Body of pancreas (tissue), 4 donors: Measurements from ENCODE around the gene CBFA2T3. TPM values are rescaled to one million over a fixed set of nuclear protein-coding genes. Genes with fewer than 3 reads are reported as not detected.

Experiments used
- ATAC-seq: fragments of 150-250 bp; one replicate; pipeline ENCODE4 v1.9.1; 2016
- DNase-seq, 4 donors: peaks; one replicate each; pipeline ENCODE4 v3.0.0-alpha.2; 2019
- H3K27ac ChIP-seq, 4 donors: fragments of 200-600 bp; sonication (generic); 1 replicate in 3 of 4; 2 replicates in 1 of 4; pipeline versions ENCODE4 v1.5.1 to v1.6.1; 2016 to 2019; ENCODE audit warnings: mild to moderate bottlenecking in 1 of 4, mixed read lengths in 1 of 4, moderate library complexity in 1 of 4
- H3K27me3 ChIP-seq, 2 donors: fragments of 200-600 bp; sonication (generic); one replicate each; pipeline ENCODE4 v1.6.0; 2016; ENCODE audit warnings: mild to moderate bottlenecking in 1 of 2
- H3K36me3 ChIP-seq, 2 donors: fragments of 200-600 bp; sonication (generic); replicated peaks in 1 of 2; 2 replicates each; pipeline ENCODE4 v1.5.1; 2016; ENCODE audit warnings: low read depth in 2 of 2; ENCODE audit not compliant: insufficient read depth in 1 of 2
- H3K4me1 ChIP-seq: fragments of 200-600 bp; sonication (generic); one replicate; pipeline ENCODE4 v1.6.0; 2016
- H3K4me3 ChIP-seq, 2 donors: fragments of 200-600 bp; sonication (generic); 1 replicate in 1 of 2; 2 replicates in 1 of 2; pipeline ENCODE4 v1.5.1; 2016 to 2019
- H3K9me3 ChIP-seq, 3 donors: fragments of 200-600 bp; sonication (generic); 1 replicate in 2 of 3; 2 replicates in 1 of 3; pipeline ENCODE4 v1.5.1; 2016
- POLR2A ChIP-seq, 3 donors: fragments of 450-650 bp; IDR thresholded peaks; one replicate each; pipeline ENCODE4 v1.6.1; 2016; ENCODE audit warnings: antibody characterized with exemption in 3 of 3, mild to moderate bottlenecking in 2 of 3
- WGBS, 2 donors: methylation state at CpG; one replicate each; pipeline ENCODE4 v1.1.5; 2017; 5-methylcytosine and 5-hydroxymethylcytosine counted together
- intact Hi-C: fragments of 100-400 bp; cut with DNase I; formaldehyde crosslinking; loops from one replicate; pipeline ENCODE4 v1.15.1; 2023
- total RNA-seq, 2 donors: library from RNA; depleted of rRNA; stranded (reverse); fragments of >200 nt; gene quantifications; one replicate each; pipeline ENCODE4 v1.1.0, GENCODE V29; 2016
- TF ChIP-seq, protein P1 (sequence below), 7 experiments: fragments of 450-650 bp in 4 of 7; fragments of 200-600 bp in 3 of 7; sonication (generic) in 3 of 7; IDR thresholded peaks; one replicate each; pipeline ENCODE4 v1.5.1; 2016 to 2019; ENCODE audit warnings: antibody characterized with exemption in 7 of 7

The CBFA2T3 gene
- total RNA-seq, 2 donors from 2014 or later = 7.8 to 16.2 TPM

DNA sequence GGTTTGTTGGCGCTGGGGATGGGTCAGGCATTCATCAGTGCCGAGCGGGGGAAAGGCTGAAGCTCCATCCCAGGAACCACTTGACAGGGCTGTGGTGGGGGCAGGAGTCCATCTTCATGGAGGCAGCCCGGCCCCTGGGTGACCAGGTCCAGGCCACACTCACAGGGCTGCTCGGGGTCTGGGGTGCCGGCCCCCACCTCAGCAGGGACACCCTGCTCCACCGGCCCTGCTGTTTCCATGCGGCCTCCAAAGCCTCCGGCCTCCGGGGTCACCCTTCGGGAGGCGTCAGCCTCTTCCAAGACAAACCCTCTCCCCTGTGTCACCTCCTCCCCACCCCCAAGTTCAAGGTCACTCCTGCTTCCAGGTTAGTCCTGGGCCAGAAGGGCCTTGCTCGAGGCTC is 142.3 kb downstream of the CBFA2T3 start:
- Histone ChIP-seq H3K27ac (no peak overlapping the region), H3K4me3 (no peak overlapping the region), H3K9me3 (no peaks in the 10 kb centered on the region), H3K4me1 (no peaks in the 10 kb centered on the region), H3K36me3 (no peaks in the 10 kb centered on the region), H3K27me3 (no peaks in the 10 kb centered on the region)
- 94% methylated on average over 12 of the region's 13 CpGs; no CpG with 5 or more reads in 1 of the 2 donors for WGBS, 2 donors
- intact Hi-C loops = no loop called here
- ATAC-seq (no peak), DNase-seq (no peak)
- TF ChIP-seq POLR2A (IDR thresholded peaks at IDR 0.05) = no peak
- TF ChIP-seq, protein P1, sequence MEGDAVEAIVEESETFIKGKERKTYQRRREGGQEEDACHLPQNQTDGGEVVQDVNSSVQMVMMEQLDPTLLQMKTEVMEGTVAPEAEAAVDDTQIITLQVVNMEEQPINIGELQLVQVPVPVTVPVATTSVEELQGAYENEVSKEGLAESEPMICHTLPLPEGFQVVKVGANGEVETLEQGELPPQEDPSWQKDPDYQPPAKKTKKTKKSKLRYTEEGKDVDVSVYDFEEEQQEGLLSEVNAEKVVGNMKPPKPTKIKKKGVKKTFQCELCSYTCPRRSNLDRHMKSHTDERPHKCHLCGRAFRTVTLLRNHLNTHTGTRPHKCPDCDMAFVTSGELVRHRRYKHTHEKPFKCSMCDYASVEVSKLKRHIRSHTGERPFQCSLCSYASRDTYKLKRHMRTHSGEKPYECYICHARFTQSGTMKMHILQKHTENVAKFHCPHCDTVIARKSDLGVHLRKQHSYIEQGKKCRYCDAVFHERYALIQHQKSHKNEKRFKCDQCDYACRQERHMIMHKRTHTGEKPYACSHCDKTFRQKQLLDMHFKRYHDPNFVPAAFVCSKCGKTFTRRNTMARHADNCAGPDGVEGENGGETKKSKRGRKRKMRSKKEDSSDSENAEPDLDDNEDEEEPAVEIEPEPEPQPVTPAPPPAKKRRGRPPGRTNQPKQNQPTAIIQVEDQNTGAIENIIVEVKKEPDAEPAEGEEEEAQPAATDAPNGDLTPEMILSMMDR (IDR thresholded peaks at IDR 0.05) = no peak

DNA sequence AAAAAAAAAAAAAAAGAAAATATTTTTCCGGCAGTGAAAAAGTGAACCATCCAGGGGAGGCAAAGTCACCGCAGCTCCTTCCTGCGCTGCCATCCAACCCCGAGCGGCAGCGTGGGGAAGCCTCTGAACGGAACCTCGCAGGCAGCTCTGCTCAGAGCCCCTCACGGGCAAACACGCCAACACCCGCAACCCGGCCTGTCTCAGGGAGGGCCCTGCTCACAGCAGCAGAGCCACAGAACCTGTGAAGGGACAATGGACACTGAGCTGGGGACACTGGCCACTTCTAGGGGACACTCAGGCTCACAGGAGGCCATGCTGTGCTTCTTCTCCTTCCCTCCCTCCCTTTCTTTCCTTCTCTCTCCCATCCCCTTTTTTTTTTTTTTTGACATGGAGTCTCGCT is 143.9 kb downstream of the CBFA2T3 start:
- ATAC-seq (no peak), DNase-seq (no peak)
- Histone ChIP-seq H3K27ac (no peak overlapping the region), H3K4me3 (no peak overlapping the region), H3K4me1 (no peaks in the 10 kb centered on the region), H3K9me3 (no peaks in the 10 kb centered on the region), H3K27me3 (no peaks in the 10 kb centered on the region), H3K36me3 (no peaks in the 10 kb centered on the region)
- WGBS, 2 donors = 89 to 91% methylated on average over 13 of the region's 13 CpGs
- intact Hi-C loops = no loop called here
- TF ChIP-seq POLR2A (IDR thresholded peaks at IDR 0.05) = no peak
- TF ChIP-seq, protein P1 (IDR thresholded peaks at IDR 0.05) = no peak

DNA sequence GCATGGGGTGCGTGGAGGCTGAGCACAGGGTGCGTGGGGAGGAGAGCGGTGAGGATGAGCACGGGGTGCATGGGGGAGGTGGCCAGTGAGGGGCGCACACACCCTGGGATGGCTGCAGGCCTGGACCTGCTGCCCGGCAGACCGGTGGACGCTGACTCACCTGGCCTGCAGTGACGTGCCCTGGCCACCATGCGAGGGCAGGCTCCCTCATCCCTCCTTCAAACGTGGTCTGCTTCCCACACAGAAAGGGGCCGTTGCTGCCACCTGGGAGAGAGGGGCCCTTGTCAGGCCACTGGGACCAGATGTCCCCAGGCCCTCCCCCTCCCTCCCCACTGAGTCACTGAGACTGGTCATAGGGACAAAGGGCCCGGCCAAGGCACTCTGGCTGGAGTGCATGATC is 145.2 kb downstream of the CBFA2T3 start:
- ATAC-seq (no peak), DNase-seq (no peak)
- no peaks in the 10 kb centered on the region for H3K9me3 ChIP-seq
- no peak overlapping the region for H3K4me3 ChIP-seq
- H3K27me3 ChIP-seq = no peaks in the 10 kb centered on the region
- H3K4me1 ChIP-seq = no peaks in the 10 kb centered on the region
- TF ChIP-seq, protein P1 (IDR thresholded peaks at IDR 0.05) = no peak
- no peak for TF ChIP-seq POLR2A (IDR thresholded peaks at IDR 0.05)
- 60 to 80% methylated on average over 7 to 13 of the region's 13 CpGs for WGBS, 2 donors
- intact Hi-C loops = no loop called here
- H3K36me3 ChIP-seq = no peaks in the 10 kb centered on the region
- H3K27ac ChIP-seq = no peak overlapping the region

DNA sequence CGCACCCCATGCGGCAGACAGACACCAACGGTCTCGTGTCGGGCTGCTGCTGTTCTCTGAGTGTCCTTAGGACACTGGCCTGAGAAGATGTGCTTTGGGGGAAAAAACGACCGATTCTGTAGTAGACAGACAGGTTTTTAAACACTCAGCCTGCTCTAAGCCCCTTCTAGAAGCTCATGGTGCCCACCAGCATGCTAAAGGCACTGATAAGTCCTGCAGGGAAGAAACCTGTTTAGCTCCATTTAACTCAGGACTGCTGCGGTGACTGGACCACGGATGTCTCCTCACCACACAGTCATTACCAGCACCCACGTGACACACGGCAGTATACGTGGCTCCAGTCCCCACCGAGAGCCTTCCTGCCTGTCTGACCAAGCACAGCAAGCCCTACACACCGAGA is 146.2 kb downstream of the CBFA2T3 start:
- H3K4me3 ChIP-seq = no peak overlapping the region
- no peak overlapping the region for H3K27ac ChIP-seq
- WGBS, 2 donors = 82 to 94% methylated on average over 9 to 14 of the region's 14 CpGs
- ATAC-seq = no peak
- intact Hi-C loops = no loop called here
- H3K36me3 ChIP-seq = no peaks in the 10 kb centered on the region
- no peaks in the 10 kb centered on the region for H3K4me1 ChIP-seq
- TF ChIP-seq, protein P1 (IDR thresholded peaks at IDR 0.05) = no peak
- no peak for TF ChIP-seq POLR2A (IDR thresholded peaks at IDR 0.05)
- no peaks in the 10 kb centered on the region for H3K9me3 ChIP-seq
- no peaks in the 10 kb centered on the region for H3K27me3 ChIP-seq
- no peak for DNase-seq

DNA sequence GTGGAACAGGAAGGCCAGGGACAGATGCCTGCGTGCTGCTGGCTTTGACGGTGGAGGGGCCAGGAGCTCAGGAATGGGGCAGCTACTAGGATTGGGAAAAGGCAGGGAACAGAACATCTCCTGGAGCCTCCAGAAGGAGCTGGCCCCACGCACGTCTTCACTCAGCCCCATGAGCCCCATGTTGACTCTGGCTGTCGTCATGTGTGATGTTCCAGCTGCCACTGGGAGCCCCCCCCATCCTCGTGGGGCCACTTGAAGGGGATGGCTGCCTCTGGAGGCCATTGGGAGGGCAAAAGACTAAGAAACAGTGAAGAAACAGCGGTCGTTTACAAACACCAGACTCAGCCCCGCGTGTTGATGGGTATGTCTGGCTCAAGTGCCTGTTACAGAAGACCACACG is 146.7 kb downstream of the CBFA2T3 start:
- no peaks in the 10 kb centered on the region for H3K27me3 ChIP-seq
- TF ChIP-seq, protein P1 (IDR thresholded peaks at IDR 0.05) = no peak
- no peak for TF ChIP-seq POLR2A (IDR thresholded peaks at IDR 0.05)
- H3K4me1 ChIP-seq = no peaks in the 10 kb centered on the region
- ATAC-seq (peak; percentile 31), DNase-seq (no peak)
- no peak overlapping the region for H3K27ac ChIP-seq
- intact Hi-C loops = no loop called here
- no peaks in the 10 kb centered on the region for H3K36me3 ChIP-seq
- H3K9me3 ChIP-seq = no peaks in the 10 kb centered on the region
- WGBS, 2 donors = 84 to 96% methylated on average over 8 to 11 of the region's 11 CpGs
- H3K4me3 ChIP-seq = no peak overlapping the region
